GM19023 (cell line): ENCODE measurements around the gene CARMIL3.
A peak's percentile ranks its signal among the peaks of the same experiment; 100 is the strongest.

Experiments
- ATAC-seq: cut with Tn5 transposase; IDR thresholded peaks from one replicate; pipeline ENCODE4 v1.9.1; 2021; ENCODE audit warnings: mild to moderate bottlenecking, moderate library complexity; ENCODE audit not compliant: unreplicated experiment

CARMIL3 gene

GRCh38 chr14:24075485-24076301 is 23.9 kb downstream of the CARMIL3 start:
- ATAC-seq: peak; percentile 53

DNA sequence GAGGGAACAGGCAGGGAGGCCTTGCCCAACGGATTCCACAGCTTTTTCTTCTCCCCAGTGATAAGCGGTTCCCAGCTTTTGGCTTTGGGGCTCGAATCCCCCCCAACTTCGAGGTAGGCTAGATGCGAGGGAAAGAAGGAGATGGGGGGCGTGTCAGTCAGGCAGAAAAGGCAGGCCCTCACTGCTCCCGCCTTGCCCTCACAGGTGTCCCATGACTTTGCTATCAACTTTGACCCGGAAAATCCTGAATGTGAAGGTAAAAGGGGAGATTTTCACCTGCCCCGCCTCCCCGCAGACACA is 24.4 kb downstream of the CARMIL3 start:
- no peak for ATAC-seq

GRCh38 chr14:24077086-24077485 is 25.3 kb downstream of the CARMIL3 start:
- no peak for ATAC-seq

- ATAC-seq: no peak
Measured at GRCh38 chr14:24078146-24078545, 26.3 kb downstream of the CARMIL3 start.

DNA sequence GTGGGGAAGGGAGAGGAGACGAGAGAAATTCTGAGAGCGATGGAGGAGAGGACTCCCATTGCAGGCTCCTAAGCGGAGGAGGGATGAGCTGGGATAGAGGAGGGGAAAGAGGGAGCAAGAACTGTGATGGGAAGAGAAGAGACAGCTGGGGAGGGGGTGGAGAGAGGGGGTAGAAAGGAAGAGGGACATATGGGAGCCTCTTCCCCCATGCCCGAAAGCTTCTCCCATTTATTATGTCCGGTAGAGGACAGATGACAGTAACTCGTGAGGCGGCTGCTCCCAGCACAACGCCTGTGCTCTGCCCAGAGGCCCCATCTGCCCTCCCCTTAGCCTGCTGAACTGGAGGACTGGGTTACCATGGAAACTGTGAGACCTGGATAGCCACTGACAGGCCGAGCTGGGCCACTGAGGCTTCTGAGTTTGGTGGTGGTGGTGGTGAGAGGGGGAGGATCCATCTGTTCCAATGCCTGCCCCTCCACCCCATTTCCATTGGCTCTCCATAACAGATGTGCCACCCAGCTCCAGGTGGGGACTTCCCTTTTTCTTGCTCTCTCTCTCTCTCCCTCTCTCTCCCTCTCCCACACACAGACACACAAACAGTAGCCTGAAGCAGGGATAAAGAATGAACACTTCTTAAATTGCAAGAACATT is 27.8 kb downstream of the CARMIL3 start:
- ATAC-seq: no peak

DNA sequence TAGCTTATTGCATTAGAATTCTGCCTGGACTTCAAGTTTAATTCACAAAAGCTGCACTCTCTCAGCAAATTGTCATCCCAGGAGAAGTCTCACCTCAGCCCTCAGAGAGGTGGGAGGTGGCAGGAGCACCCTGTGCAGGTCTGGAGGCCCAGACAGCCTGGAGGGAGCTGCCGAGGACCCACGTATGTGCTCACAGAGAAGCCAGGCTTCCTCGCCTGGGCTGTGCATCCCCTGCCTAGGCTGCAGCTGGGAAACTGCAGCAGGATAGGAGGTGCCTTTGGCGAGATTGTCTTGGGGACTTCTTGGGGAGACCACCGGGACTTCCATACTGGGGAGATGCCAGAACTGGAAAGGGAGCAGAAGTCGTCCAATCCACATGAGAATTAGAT is 28.3 kb downstream of the CARMIL3 start:
- no peak for ATAC-seq

- peak; percentile 93 for ATAC-seq
Measured at GRCh38 chr14:24080888-24081738, 29.3 kb downstream of the CARMIL3 start.

DNA sequence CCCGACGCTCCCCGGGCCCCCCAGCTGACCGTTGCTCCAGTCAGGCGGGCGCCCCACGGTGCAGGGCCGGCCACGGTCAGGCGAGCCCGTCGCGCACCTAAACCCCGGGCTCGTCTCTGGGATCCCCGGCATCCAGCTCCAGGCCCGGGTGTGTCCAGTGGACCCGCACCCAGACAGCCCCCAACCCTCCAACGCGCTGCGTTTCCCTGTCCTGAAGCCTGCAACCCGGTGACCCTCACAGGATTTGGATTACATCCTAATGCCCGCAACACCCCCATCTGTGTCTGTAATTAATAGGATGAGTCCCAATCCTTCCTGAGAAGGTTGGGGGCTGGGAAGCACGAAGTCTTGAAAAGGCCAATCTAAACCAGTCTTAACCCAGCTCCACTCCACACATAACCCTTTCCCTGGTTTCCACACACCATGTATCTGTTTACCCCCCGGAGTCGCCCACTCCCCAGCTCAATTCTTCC is 30.0 kb downstream of the CARMIL3 start:
- no peak for ATAC-seq

- no peak for ATAC-seq
Measured at GRCh38 chr14:24082411-24083080, 30.7 kb downstream of the CARMIL3 start.

DNA sequence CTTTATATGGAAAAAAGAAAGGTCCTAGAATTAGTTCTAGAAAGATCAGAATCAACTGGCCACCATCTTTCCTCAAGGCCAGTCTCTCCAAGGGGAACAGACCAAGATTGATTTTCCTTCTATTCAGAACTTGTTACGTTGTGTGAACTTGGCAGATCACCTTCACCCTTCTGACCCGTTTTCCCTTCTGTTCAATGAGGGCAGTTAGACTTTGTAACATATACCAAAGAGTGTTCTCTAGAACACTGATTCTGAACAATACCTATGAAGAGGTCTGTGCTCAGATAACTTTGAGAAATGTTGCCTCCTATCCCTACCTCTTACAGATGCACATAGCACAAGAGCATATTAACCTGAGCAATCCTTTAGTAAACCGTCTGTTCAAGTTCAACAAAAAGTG is 31.7 kb downstream of the CARMIL3 start:
- ATAC-seq: no peak

- no peak for ATAC-seq
Measured at GRCh38 chr14:24084440-24084839, 32.6 kb downstream of the CARMIL3 start.

GRCh38 chr14:24085215-24085614 is 33.4 kb downstream of the CARMIL3 start:
- ATAC-seq: no peak

DNA sequence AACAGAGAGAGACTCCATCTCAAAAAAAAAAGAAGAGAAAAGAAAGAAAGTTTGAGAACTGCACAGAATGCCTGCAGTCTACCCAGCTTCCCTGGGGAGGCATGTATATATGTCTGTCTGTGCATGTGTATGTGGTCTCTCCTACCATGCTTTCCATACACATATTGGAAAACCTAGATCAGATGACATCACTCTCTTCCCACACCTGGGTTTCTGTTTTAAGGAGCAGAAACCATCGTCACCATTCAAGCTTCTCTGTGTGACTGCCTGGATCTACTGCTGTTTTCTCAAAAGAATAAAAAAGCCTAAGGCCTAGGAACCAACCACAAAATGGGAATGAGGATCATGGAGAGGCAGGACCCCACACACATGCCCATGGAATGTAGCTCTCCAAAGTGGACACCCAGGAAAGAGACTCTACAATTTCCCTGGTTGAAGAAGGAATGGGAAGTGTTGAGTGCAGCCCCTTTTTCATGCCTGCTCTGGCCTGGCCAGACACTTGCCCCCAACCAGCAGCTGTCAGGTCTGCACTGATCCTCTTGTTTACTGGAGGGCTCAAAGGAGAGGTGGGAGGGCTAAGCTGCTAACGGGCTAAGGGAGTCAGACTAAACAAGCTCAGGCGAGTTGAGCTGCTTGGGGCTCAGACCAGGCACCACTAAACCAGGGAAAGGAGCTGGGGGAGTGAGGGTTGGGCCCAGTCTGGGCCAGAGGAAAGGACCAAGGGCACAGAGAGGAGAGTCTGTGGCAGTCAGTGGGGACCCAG is 34.6 kb downstream of the CARMIL3 start:
- no peak for ATAC-seq

GRCh38 chr14:24087004-24087403 is 35.2 kb downstream of the CARMIL3 start:
- no peak for ATAC-seq

GRCh38 chr14:24088095-24088494 is 36.3 kb downstream of the CARMIL3 start:
- ATAC-seq: no peak

- ATAC-seq: no peak
Measured at GRCh38 chr14:24089890-24090289, 38.1 kb downstream of the CARMIL3 start.

DNA sequence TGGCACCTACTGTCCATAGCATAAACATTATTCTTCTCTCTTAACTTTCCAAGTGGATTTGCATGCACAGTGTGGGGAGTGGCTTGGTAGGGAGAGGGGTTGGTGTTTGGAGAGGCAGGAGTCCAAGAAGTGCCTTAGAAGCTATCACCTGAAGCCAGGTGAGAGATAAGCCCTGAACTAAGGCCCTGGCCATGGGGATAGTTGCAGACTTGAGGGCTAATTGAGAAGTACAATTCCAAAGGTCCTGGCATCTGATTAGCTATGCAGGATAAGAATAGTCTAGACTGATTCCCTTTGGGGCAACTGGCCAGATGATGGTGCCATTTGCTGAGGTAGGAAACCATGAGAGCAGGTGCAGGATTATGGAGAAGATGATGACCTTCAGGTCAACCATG is 40.3 kb downstream of the CARMIL3 start:
- no peak for ATAC-seq

DNA sequence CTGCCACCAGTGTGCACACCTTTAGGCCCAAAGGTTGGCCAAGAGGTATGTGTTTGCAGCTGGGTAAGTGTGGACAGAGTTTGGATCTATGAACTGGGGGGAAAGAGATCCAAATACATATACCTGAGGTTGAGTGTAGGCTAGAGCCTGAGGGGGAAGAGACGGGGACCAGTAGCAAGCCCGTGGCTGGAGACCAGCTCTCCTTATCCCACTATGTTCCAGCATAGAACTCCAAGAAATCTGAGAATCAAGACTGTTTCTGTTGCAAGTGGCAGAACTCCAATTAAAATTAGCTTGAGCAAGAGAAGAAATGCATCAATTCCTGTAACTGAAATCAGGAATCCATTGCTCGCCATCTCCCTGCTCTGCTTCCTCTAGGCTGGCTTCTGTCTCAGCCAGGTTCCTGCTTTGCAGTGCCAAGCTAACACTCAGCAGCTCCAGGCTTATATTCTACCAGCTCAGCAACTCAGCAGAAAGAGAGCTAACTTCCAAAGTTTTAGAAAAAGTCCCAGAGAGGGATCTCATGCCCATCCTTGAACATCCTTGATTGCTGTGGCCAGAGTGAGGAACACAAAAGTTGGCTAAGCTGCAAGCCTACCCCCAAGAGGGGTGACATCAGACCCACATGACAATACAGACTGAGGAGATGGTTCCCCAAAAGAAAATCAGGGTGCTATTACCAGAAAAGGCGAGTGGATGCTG is 40.8 kb downstream of the CARMIL3 start:
- no peak for ATAC-seq

DNA sequence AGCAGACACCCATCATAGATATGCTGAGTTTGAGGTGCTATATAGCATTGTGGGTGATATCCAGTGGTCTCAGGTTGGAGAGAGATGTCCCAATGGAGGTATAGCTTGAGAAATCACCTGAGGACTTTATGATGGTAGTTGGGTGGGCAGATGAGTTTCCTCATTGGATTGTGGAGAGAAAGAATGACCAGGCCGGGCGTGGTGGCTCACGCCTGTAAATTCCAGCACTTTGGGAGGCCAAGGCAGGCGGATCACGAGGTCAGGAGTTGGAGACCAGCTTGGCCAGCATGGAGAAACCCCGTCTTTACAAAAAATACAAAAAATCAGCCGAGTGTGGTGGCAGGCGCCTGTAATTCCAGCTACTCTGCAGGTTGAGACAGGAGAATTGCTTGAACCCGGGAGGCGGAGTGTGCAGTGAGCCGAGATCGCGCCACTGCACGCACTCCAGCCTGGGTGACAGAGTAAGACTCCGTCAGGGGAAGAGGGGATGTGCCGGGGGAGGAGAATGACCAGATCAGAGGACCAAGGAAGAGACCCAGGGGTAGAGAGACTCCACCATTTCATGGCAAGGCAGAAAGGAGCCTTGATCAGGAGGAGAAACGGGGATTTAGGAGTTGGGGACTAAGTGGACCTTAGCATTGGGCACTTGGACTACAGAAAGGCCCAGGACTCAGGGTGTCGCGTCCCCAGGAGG is 41.5 kb downstream of the CARMIL3 start:
- no peak for ATAC-seq
